Esophagus muscularis mucosa (tissue), 4 donors: Measurements from ENCODE around the gene SPDYE2B. TPM values are rescaled to one million over a fixed set of nuclear protein-coding genes. Genes with fewer than 3 reads are reported as not detected.
"Not testable (repeated sequence)": the region's sequence is repeated elsewhere in the genome, so short reads cannot be mapped to it uniquely, and the experiment has no call there.

Experiments used
- DNase-seq: peaks from one replicate; pipeline ENCODE4 v3.0.0-alpha.2; 2017; ENCODE audit errors: extremely low spot score
- H3K27ac ChIP-seq, 4 donors: fragments of 200-600 bp; sonication (generic); replicated peaks in 1 of 4; 1 replicate in 3 of 4; 2 replicates in 1 of 4; pipeline ENCODE4 v1.5.1; 2016 to 2019; ENCODE audit warnings: mild to moderate bottlenecking in 1 of 4
- H3K27me3 ChIP-seq, 4 donors: fragments of 200-600 bp; sonication (generic); one replicate each; pipeline versions ENCODE4 v1.5.1 to v1.6.0; 2016 to 2019
- H3K36me3 ChIP-seq, 4 donors: fragments of 200-600 bp; sonication (generic); one replicate each; pipeline ENCODE4 v1.5.1; 2016 to 2019
- H3K4me1 ChIP-seq, 4 donors: fragments of 200-600 bp; sonication (generic); one replicate each; pipeline ENCODE4 v1.5.1; 2016 to 2019
- H3K4me3 ChIP-seq, 4 donors: fragments of 200-600 bp; sonication (generic); 1 replicate in 2 of 4; 2 replicates in 2 of 4; pipeline ENCODE4 v1.5.1; 2016 to 2019; ENCODE audit warnings: mild to moderate bottlenecking in 4 of 4, moderate library complexity in 1 of 4
- H3K9me3 ChIP-seq, 4 donors: fragments of 200-600 bp; sonication (generic); 1 replicate in 3 of 4; 2 replicates in 1 of 4; pipeline ENCODE4 v1.5.1; 2016 to 2019
- WGBS: methylation state at CpG from one replicate; pipeline ENCODE4 v1.1.5; 2018; 5-methylcytosine and 5-hydroxymethylcytosine counted together
- intact Hi-C: fragments of 100-400 bp; cut with DNase I; formaldehyde crosslinking; loops from one replicate; pipeline ENCODE4 v1.15.1; 2023
- small RNA-seq, 3 donors: library from RNA; depleted of rRNA; stranded (forward); fragments of <200 nt; gene quantifications; one replicate each; pipeline ENCODE3, GENCODE V24; 2016
- total RNA-seq, 4 donors: library from RNA; depleted of rRNA; stranded (reverse); fragments of >200 nt; gene quantifications; one replicate each; pipeline versions ENCODE4 v1.1.0 to v1.2.1, GENCODE V29; 2016

The SPDYE2B gene
- total RNA-seq, 4 donors from 2014 or later: not detected

DNA sequence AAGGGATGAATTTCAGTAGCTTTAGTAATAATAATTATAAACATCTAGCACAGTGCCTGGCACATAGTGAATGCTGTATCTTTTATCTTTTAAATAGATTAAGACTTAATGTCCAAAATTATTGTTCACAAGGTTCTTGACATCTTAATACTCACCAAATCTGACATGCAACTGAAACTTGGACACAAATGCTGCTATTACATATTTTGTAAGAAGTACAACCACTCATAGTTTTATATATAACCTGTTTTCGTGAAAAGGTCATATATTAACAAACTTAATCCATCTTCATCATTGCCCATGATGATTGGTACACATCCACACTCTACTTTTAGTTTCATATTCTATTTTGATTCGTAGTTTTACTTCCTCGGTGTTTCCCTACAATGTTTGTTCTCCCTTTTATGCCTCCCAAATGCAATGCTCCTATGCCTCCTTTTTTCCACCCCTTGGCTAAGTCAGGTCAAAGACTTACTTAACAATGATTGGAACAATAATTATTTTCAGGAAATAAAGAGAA, 45.0 kb downstream of the SPDYE2B start:
- H3K9me3 ChIP-seq, intact Hi-C loops, DNase-seq, H3K27me3 ChIP-seq, H3K4me3 ChIP-seq, H3K27ac ChIP-seq, H3K4me1 ChIP-seq, H3K36me3 ChIP-seq: not testable (repeated sequence)
- WGBS: 59% methylated on average over 2 of the region's 3 CpGs

DNA sequence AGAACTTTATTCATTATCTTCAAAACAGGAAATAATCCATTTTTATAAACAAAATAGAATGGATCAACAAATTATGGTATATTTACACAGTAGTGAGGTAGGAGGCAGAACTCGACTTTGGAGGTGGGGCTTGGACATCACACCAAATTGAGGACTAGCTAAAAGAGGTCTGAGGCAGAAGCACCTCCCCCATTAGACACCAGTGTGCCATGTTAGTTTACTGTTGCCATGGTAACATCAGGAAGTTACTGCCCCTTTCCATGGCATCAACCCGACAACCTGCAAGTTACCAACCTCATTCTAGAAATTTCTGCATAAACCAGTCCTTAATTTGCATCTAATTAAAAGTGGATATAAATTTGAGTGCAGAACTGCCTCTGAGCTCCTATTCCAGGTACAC, 45.9 kb downstream of the SPDYE2B start:
- DNase-seq, H3K4me3 ChIP-seq, H3K36me3 ChIP-seq, H3K9me3 ChIP-seq, H3K27me3 ChIP-seq, H3K27ac ChIP-seq, intact Hi-C loops, H3K4me1 ChIP-seq: not testable (repeated sequence)
- 33% methylated on average over 1 of the region's 2 CpGs for WGBS

- H3K27ac ChIP-seq, intact Hi-C loops, H3K9me3 ChIP-seq, H3K4me1 ChIP-seq, DNase-seq, H3K27me3 ChIP-seq, H3K4me3 ChIP-seq, H3K36me3 ChIP-seq: not testable (repeated sequence)
- WGBS: 84% methylated on average over 5 of the region's 5 CpGs
Measured at GRCh38 chr7:102697642-102698512, 47.8 kb downstream of the SPDYE2B start.

DNA sequence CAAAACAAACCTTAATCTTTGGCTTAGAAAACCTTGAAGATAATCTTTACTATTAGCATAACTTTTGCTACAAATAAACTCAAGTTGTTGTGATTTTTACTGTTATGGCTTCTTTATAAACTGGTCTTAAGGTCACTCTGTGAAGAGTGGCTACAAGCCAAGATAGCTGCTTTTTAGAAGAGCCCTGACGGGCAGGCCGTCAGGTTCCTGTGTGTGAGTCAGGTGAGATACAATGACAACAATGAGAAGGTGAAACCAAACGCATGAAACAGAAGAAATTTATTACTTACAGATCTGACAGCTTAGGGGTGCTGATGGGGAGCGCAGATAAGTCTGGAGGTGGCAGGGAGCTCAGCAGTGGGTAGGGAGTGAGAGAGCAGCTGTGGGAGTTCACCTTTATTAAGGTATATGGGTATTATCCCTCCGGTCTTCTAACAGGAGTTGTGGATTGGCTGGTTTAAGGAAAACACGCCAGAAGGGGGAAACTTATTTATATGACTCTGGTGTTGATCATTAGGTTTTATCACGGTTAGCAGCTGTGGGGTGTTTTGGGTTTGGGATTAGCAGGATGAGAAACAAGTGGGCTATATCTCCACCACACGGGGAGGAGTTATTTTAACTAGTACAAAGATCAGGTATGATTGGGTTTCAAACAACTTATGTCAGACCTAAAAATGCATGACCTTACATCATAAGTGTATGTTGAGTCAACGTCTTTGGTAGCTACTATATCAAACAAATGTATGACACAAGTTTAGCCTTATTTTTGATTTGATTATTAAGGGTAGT, 49.0 kb downstream of the SPDYE2B start:
- intact Hi-C loops, H3K27me3 ChIP-seq, H3K4me3 ChIP-seq, H3K4me1 ChIP-seq, H3K27ac ChIP-seq, H3K9me3 ChIP-seq, H3K36me3 ChIP-seq, DNase-seq: not testable (repeated sequence)
- WGBS: 82% methylated on average over 9 of the region's 9 CpGs

Small RNA genes within 50 kb of the gene (small RNA-seq; reads per million reads assigned to genes)
- 0 reads per million in 3 donors for gene AC105052.3
- 0 reads per million in 3 donors for gene UPK3BL1

Other genes starting within 250 kb of the SPDYE2B start
- 10 to 100 TPM in 3 of 4 donors, 1 to 10 TPM in 1; 6.2 to 16.0 (median 12.3) TPM for gene ORAI2, start 216.7 kb upstream of the SPDYE2B start, total RNA-seq
- gene ALKBH4, start 185.5 kb upstream of the SPDYE2B start, total RNA-seq: 10 to 100 TPM in 3 of 4 donors, 1 to 10 TPM in 1; 8.3 to 19.4 (median 16.0) TPM
- gene LRWD1, start 185.3 kb upstream of the SPDYE2B start, total RNA-seq: 10 to 100 TPM in 3 of 4 donors, 1 to 10 TPM in 1; 10.0 to 32.7 (median 17.0) TPM
- gene POLR2J, start 171.4 kb upstream of the SPDYE2B start, total RNA-seq: 10 to 100 TPM; 20.7 to 31.1 (median 25.8) TPM
- gene RASA4B, start 132.5 kb upstream of the SPDYE2B start, total RNA-seq: 10 to 100 TPM in 3 of 4 donors, 1 to 10 TPM in 1; 4.2 to 39.2 (median 18.5) TPM
- 1 to 10 TPM; 1.2 to 7.1 (median 2.0) TPM for gene UPK3BL2, start 106.6 kb upstream of the SPDYE2B start, total RNA-seq
- not detected for gene SPDYE2, start 99.1 kb upstream of the SPDYE2B start, total RNA-seq
- 10 to 100 TPM in 2 of 4 donors, 1 to 10 TPM in 2; 6.3 to 15.6 (median 11.0) TPM for gene POLR2J3, start 77.7 kb upstream of the SPDYE2B start, total RNA-seq
- 10 to 100 TPM; 32.0 to 73.9 (median 39.7) TPM for gene RASA4, start 33.6 kb upstream of the SPDYE2B start, total RNA-seq
- gene UPK3BL1, start 7.5 kb upstream of the SPDYE2B start, total RNA-seq: 10 to 100 TPM; 15.9 to 36.4 (median 18.6) TPM
- gene POLR2J2, start 21.3 kb downstream of the SPDYE2B start, total RNA-seq: 1 to 10 TPM in 3 of 4 donors, under 1 TPM in 1; 0.45 to 3.7 (median 1.9) TPM
- 10 to 100 TPM in 3 of 4 donors, 1 to 10 TPM in 1; 8.3 to 19.5 (median 11.9) TPM for gene FAM185A, start 98.7 kb downstream of the SPDYE2B start, total RNA-seq